Measurements from ENCODE around the gene FSIP1.

GRCh38 chr15:39592500-39592899 is 190.1 kb downstream of the FSIP1 start:
- TF ChIP-seq CTCF (IDR thresholded peaks at IDR 0.05): no peak
- TF ChIP-seq POLR2A (IDR thresholded peaks at IDR 0.05): no peak

Data from body of pancreas (tissue), 4 donors.